CD14-positive monocyte (primary cell): ENCODE measurements around the gene CHPF. TPM values are rescaled to one million over a fixed set of nuclear protein-coding genes. Genes with fewer than 3 reads are reported as not detected.

Experiments used
- DNase-seq, 3 donors: peaks; one replicate each; pipeline ENCODE4 v3.0.0-alpha.2; 2011 to 2022
- H2AFZ ChIP-seq: 2 replicates; pipeline ENCODE4 v1.6.0; 2012; ENCODE audit warnings: mild to moderate bottlenecking, low read depth, low read length, inconsistent platforms; ENCODE audit not compliant: insufficient read depth, poor library complexity, severe bottlenecking
- H3K27ac ChIP-seq, 2 donors: 1 replicate in 1 of 2; 2 replicates in 1 of 2; pipeline ENCODE4 v1.5.1; 2012 to 2013; ENCODE audit warnings: low read length in 2 of 2, control low read depth in 1 of 2, inconsistent platforms in 1 of 2, low read depth in 1 of 2, mild to moderate bottlenecking in 1 of 2
- H3K27me3 ChIP-seq, 2 donors: one replicate each; pipeline versions ENCODE4 v1.6.0 to v1.6.1; 2011 to 2013; ENCODE audit warnings: low read length in 2 of 2; ENCODE audit not compliant: control insufficient read depth in 2 of 2, insufficient read depth in 2 of 2
- H3K36me3 ChIP-seq, 2 donors: replicated peaks in 1 of 2; 1 replicate in 1 of 2; 2 replicates in 1 of 2; pipeline versions ENCODE4 v1.5.1 to v1.6.1; 2012 to 2013; ENCODE audit warnings: low read length in 2 of 2, control low read depth in 1 of 2, inconsistent platforms in 1 of 2, mild to moderate bottlenecking in 1 of 2; ENCODE audit not compliant: insufficient read depth in 2 of 2, control insufficient read depth in 1 of 2
- H3K4me1 ChIP-seq, 2 donors: 1 replicate in 1 of 2; 2 replicates in 1 of 2; pipeline versions ENCODE4 v1.5.1 to v1.6.1; 2012 to 2013; ENCODE audit warnings: low read length in 2 of 2, control low read depth in 1 of 2, inconsistent platforms in 1 of 2, mild to moderate bottlenecking in 1 of 2, moderate library complexity in 1 of 2; ENCODE audit not compliant: insufficient read depth in 2 of 2, control insufficient read depth in 1 of 2
- H3K4me2 ChIP-seq: replicated peaks from 2 replicates; pipeline ENCODE3; 2012; ENCODE audit warnings: low read length, moderate library complexity, mild to moderate bottlenecking; ENCODE audit not compliant: poor library complexity, severe bottlenecking; ENCODE audit errors: extremely low read depth
- H3K4me3 ChIP-seq, 3 experiments: fragments of 200-600 bp in 1 of 3; sonication (generic) in 1 of 3; replicated peaks in 1 of 3; 1 replicate in 2 of 3; 2 replicates in 1 of 3; pipeline ENCODE4 v1.5.1; 2011 to 2013; ENCODE audit warnings: low read length in 3 of 3, mild to moderate bottlenecking in 3 of 3, control low read depth in 2 of 3, low read depth in 2 of 3, inconsistent platforms in 1 of 3, moderate library complexity in 1 of 3
- H3K79me2 ChIP-seq: 2 replicates; pipeline ENCODE4 v1.6.0; 2012; ENCODE audit warnings: mild to moderate bottlenecking, control low read depth, inconsistent platforms, low read length, moderate library complexity; ENCODE audit not compliant: insufficient read depth
- H3K9ac ChIP-seq: 2 replicates; pipeline ENCODE4 v1.6.0; 2017; ENCODE audit warnings: low read length, mild to moderate bottlenecking; ENCODE audit not compliant: insufficient read depth, poor library complexity, severe bottlenecking
- H3K9me3 ChIP-seq, 2 donors: replicated peaks in 1 of 2; 1 replicate in 1 of 2; 2 replicates in 1 of 2; pipeline versions ENCODE4 v1.5.1 to v1.6.1; 2012 to 2013; ENCODE audit warnings: low read length in 2 of 2, control low read depth in 1 of 2; ENCODE audit not compliant: control insufficient read depth in 1 of 2, insufficient read depth in 1 of 2
- H4K20me1 ChIP-seq: 2 replicates; pipeline ENCODE4 v1.6.0; 2012; ENCODE audit warnings: mild to moderate bottlenecking, low read length, control low read depth, moderate library complexity; ENCODE audit not compliant: insufficient read depth
- H3K27ac Mint-ChIP-seq, 7 donors: one replicate each; pipeline ENCODE4 v1.8.0; 2020; ENCODE audit warnings: mild to moderate bottlenecking in 7 of 7, mixed read lengths in 7 of 7, moderate library complexity in 6 of 7, inconsistent platforms in 2 of 7
- H3K27me3 Mint-ChIP-seq, 3 donors: one replicate each; pipeline ENCODE4 v1.8.0; 2021 to 2022; ENCODE audit warnings: low read depth in 3 of 3, mild to moderate bottlenecking in 3 of 3, mixed read lengths in 3 of 3, moderate library complexity in 3 of 3, inconsistent platforms in 1 of 3
- H3K36me3 Mint-ChIP-seq, 2 donors: one replicate each; pipeline ENCODE4 v1.8.0; 2020; ENCODE audit warnings: mixed read lengths in 2 of 2, inconsistent platforms in 1 of 2, mild to moderate bottlenecking in 1 of 2
- H3K4me1 Mint-ChIP-seq: one replicate; pipeline ENCODE4 v1.8.0; 2020; ENCODE audit warnings: mild to moderate bottlenecking, mixed read lengths
- H3K4me3 Mint-ChIP-seq, 2 donors: one replicate each; pipeline ENCODE4 v1.8.0; 2020; ENCODE audit warnings: mild to moderate bottlenecking in 2 of 2, mixed read lengths in 2 of 2, moderate library complexity in 1 of 2
- H3K9me3 Mint-ChIP-seq, 7 donors: one replicate each; pipeline ENCODE4 v1.8.0; 2020 to 2022; ENCODE audit warnings: mixed read lengths in 7 of 7, mild to moderate bottlenecking in 6 of 7, moderate library complexity in 6 of 7, inconsistent platforms in 2 of 7
- WGBS: methylation state at CpG from one replicate; pipeline ENCODE4 v1.1.5; 2013; ENCODE audit warnings: missing lambda C conversion rate; ENCODE audit not compliant: insufficient coverage; 5-methylcytosine and 5-hydroxymethylcytosine counted together
- intact Hi-C, 2 donors: fragments of 100-400 bp; cut with micrococcal nuclease; formaldehyde crosslinking; loops; one replicate each; pipeline versions ENCODE4 v1.15.0 to v1.15.1; 2023
- polyA plus RNA-seq, 3 donors: library from polyadenylated mRNA; depleted of rRNA in 1 of 3; unstranded in 2 of 3; stranded (reverse) in 1 of 3; fragments of 300-500 nt in 2 of 3; fragments of >200 nt in 1 of 3; fragmentation: Illumina TruSeq in 2 of 3; gene quantifications; 1 replicate in 2 of 3; 2 replicates in 1 of 3; pipeline ENCODE4 v1.2.3, GENCODE V29; 2012 to 2021
- TF ChIP-seq, protein P1 (sequence below): fragments of 200-600 bp; IDR thresholded peaks from one replicate; pipeline ENCODE4 v1.8.0; 2022; ENCODE audit warnings: antibody characterized with exemption, mild to moderate bottlenecking

The CHPF gene
- polyA plus RNA-seq, 3 donors: 0.09 to 0.32 (median 0.09) TPM

DNA sequence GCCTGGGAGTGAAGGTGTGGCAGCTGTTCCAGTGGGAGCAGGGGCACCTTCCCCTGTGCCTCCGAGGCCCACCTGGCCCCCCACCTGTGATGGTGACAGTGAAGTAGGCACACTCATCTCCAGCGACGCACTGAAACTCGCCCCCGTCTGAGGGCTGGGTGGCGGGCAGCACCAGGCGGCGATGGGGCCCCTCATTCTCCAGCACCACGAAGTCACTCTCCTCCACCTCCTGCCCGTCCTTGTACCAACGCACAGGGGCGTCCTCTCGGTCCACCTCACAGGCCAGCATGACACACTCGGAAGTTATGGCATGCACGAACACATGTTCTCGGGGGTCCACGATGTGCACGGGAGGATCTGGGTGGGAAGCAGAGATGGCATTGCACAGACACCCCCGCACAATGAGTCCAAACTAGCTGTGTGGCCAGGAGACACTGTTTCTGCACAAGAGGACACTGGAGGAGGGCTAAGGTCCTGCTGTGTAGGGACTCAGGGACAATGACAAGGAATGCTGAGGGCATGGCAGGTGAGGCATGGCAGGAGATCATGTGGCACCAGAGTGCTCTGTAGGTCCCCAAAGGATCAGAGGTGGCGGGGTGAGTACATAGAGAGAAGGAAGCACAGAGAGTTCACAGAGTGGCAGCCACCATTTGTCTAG is 19.8 kb upstream of the CHPF start:
- H3K4me3 ChIP-seq: no peak overlapping the region
- Mint-ChIP-seq H3K4me3 (no peak overlapping the region), H3K27me3 (peaks cover 2 to 6% (median 2%) of the 10 kb centered on the region in 3 donors), H3K9me3 (peaks cover 0 to 3% (median 0%) of the 10 kb centered on the region in 7 donors), H3K36me3 (no peaks in the 10 kb centered on the region), H3K27ac (no peak overlapping the region), H3K4me1 (no peaks in the 10 kb centered on the region)
- H3K4me2 ChIP-seq: no peak overlapping the region
- no peaks in the 10 kb centered on the region for H3K79me2 ChIP-seq
- no peak for DNase-seq
- no peaks in the 10 kb centered on the region for H3K36me3 ChIP-seq
- no peaks in the 10 kb centered on the region for H3K9me3 ChIP-seq
- no peaks in the 10 kb centered on the region for H4K20me1 ChIP-seq
- WGBS: 91% methylated on average over 20 of the region's 20 CpGs
- no peak overlapping the region for H3K27ac ChIP-seq
- H3K9ac ChIP-seq: no peak overlapping the region
- peaks cover 0 to 2% of the 10 kb centered on the region in 2 donors for H3K27me3 ChIP-seq
- H3K4me1 ChIP-seq: no peaks in the 10 kb centered on the region
- TF ChIP-seq, protein P1, sequence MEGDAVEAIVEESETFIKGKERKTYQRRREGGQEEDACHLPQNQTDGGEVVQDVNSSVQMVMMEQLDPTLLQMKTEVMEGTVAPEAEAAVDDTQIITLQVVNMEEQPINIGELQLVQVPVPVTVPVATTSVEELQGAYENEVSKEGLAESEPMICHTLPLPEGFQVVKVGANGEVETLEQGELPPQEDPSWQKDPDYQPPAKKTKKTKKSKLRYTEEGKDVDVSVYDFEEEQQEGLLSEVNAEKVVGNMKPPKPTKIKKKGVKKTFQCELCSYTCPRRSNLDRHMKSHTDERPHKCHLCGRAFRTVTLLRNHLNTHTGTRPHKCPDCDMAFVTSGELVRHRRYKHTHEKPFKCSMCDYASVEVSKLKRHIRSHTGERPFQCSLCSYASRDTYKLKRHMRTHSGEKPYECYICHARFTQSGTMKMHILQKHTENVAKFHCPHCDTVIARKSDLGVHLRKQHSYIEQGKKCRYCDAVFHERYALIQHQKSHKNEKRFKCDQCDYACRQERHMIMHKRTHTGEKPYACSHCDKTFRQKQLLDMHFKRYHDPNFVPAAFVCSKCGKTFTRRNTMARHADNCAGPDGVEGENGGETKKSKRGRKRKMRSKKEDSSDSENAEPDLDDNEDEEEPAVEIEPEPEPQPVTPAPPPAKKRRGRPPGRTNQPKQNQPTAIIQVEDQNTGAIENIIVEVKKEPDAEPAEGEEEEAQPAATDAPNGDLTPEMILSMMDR: no peak
- intact Hi-C loops: no loop called here
- no peak overlapping the region for H2AFZ ChIP-seq

DNA sequence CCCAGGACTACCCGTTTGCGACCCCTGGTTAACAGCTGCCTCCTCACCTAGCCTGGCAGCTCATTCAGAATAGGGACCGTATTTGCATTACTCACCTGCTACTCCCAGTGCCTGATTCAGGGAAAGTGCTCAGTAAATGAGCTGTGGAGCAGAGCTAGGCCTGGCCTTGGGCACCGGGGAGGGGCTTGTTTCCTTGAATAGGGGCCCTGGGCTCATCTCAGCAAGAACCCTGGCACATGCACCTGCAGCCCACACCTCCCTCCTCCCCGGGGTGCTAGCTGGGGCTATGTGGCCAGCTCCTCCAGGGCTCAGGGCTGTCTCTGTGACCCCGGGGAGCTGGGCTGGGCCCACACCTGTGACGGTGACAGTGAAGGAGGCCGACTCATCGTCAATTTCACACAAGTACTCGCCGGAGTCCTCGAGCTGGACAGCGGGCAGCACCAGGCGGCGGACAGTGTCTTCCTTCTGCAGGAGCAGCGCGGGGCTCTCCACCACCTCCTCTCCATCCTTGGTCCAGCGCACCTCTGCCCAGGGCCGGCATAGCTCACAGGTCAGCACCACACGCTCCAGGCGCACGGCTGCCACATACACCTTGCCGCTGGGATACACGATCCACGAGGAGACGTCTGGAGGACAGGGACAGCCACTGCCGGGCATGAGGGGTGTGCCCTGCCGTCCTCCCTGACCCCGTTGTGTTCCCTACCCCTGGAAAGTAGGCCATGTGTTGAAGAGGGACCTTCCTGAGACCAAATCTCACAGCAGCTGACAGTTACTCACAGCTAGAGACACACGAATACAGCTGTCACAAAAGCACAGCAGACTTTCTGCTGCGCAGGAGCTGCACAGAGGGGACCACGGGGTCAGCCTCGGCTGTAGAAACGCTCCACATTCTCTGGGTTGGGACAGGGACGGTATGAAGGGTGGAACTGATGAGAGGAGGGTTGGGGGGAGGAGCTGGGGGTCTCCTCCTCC is 18.7 kb upstream of the CHPF start:
- Mint-ChIP-seq H3K27ac (peak overlapping the region in 1 of 7 donors; percentile 11), H3K36me3 (no peaks in the 10 kb centered on the region), H3K4me3 (no peak overlapping the region), H3K9me3 (peaks cover 0 to 2% (median 0%) of the 10 kb centered on the region in 7 donors), H3K4me1 (no peaks in the 10 kb centered on the region), H3K27me3 (peaks cover 0 to 2% (median 0%) of the 10 kb centered on the region in 3 donors)
- Histone ChIP-seq H2AFZ (no peak overlapping the region), H3K4me1 (no peaks in the 10 kb centered on the region), H3K4me3 (no peak overlapping the region), H3K9ac (no peak overlapping the region), H3K27me3 (no peaks in the 10 kb centered on the region), H3K27ac (no peak overlapping the region), H3K4me2 (no peak overlapping the region), H4K20me1 (no peaks in the 10 kb centered on the region), H3K36me3 (no peaks in the 10 kb centered on the region), H3K9me3 (no peaks in the 10 kb centered on the region), H3K79me2 (no peaks in the 10 kb centered on the region)
- intact Hi-C loops: no loop called here
- no peak for DNase-seq
- 93% methylated on average over 33 of the region's 35 CpGs for WGBS
- TF ChIP-seq, protein P1: no peak
